NCI-H82 (cell line): ENCODE data around the gene TSTD2.

ENCODE experiments used
- DNase-seq: peaks from one replicate; lab custom pipeline; 2025; lab: John Stamatoyannopoulos, UW

Gene TSTD2

GRCh38 chr9:97632985-97633858 lies at the start of gene TSTD2, which contains the start of gene NCBP1:
TSS of gene TSTD2 (minus strand) at chr9:97633368. CDS start at chr9:97627562, 5,806 bp downstream.
TSS of gene NCBP1 (plus strand) at chr9:97633821. CDS start at chr9:97633882, 61 bp downstream.
- DNase-seq = peak; percentile 99

GRCh38 chr9:97682242-97682641 lies 49.1 kb upstream of the TSTD2 start:
- DNase-seq = no peak

GRCh38 chr9:97675655-97676054 lies 42.5 kb upstream of the TSTD2 start:
- DNase-seq = no peak

GRCh38 chr9:97673922-97674321 lies 40.8 kb upstream of the TSTD2 start:
- no peak for DNase-seq

GRCh38 chr9:97672403-97672802 lies 39.2 kb upstream of the TSTD2 start:
- no peak for DNase-seq

GRCh38 chr9:97670586-97670985 lies 37.4 kb upstream of the TSTD2 start:
- no peak for DNase-seq

GRCh38 chr9:97668485-97668884 lies 35.3 kb upstream of the TSTD2 start:
- no peak for DNase-seq

- no peak for DNase-seq
Measured at GRCh38 chr9:97666907-97667686, 33.9 kb upstream of the TSTD2 start.

- DNase-seq = no peak
Measured at GRCh38 chr9:97665742-97666141, 32.6 kb upstream of the TSTD2 start.

GRCh38 chr9:97660847-97661246 lies 27.7 kb upstream of the TSTD2 start:
- no peak for DNase-seq

- DNase-seq = no peak
Measured at GRCh38 chr9:97660340-97660739, 27.2 kb upstream of the TSTD2 start.

GRCh38 chr9:97659771-97660170 lies 26.6 kb upstream of the TSTD2 start:
- DNase-seq = no peak

- DNase-seq = no peak
Measured at GRCh38 chr9:97658707-97659106, 25.5 kb upstream of the TSTD2 start.

- DNase-seq = no peak
Measured at GRCh38 chr9:97651646-97652045, 18.5 kb upstream of the TSTD2 start.

- no peak for DNase-seq
Measured at GRCh38 chr9:97647996-97648395, 14.8 kb upstream of the TSTD2 start.

- no peak for DNase-seq
Measured at GRCh38 chr9:97645720-97646119, 12.6 kb upstream of the TSTD2 start.

- DNase-seq = peak; percentile 3
Measured at GRCh38 chr9:97640325-97640724, 7.2 kb upstream of the TSTD2 start.

GRCh38 chr9:97638666-97639065 lies 5.5 kb upstream of the TSTD2 start:
- peak; percentile 16 for DNase-seq

- peak; percentile 42 for DNase-seq
Measured at GRCh38 chr9:97636903-97637302, 3.7 kb upstream of the TSTD2 start.

- DNase-seq = no peak
Measured at GRCh38 chr9:97635026-97635425, 1.9 kb upstream of the TSTD2 start.

- peak; percentile 52 for DNase-seq
Measured at GRCh38 chr9:97633859-97634490, 807 bp upstream of the TSTD2 start.

GRCh38 chr9:97632248-97632984 lies 752 bp downstream of the TSTD2 start:
- DNase-seq = peak; percentile 83
